ENCODE measurements around the gene EML5. TPM values are rescaled to one million over a fixed set of nuclear protein-coding genes. Genes with fewer than 3 reads are reported as not detected.
A peak's percentile ranks its signal among the peaks of the same experiment; 100 is the strongest.

The EML5 gene
- total RNA-seq, 1 experiment from 2014 or later: 0.37 TPM

DNA sequence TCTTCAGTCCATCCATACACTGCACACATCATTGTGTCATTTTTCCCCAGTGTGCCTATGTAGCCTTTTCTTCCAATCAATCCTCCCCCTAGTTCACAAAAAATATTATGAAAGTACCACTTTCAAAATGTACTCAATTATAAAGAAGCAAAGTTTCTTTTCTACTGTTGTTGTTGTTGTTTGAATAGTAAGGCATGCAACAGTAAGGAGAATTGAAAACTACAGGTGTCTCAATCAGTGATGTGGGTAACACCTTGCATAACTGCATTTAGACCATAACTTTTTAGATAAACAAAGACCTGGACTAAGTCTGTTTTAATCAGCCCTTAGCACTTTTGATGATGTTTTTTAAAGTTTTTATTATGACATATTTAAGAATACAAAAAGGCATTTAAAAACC lies 104.4 kb downstream of the EML5 start:
- DNase-seq: no peak
- Histone ChIP-seq H3K9me2 (replicated peaks; ENCODE audit: insufficient read depth, low read length) (no peaks in the 10 kb centered on the region), H3K27me3 (ENCODE audit: low read length) (no peaks in the 10 kb centered on the region), H3K9ac (ENCODE audit: low read length) (no peak overlapping the region), H2AFZ (ENCODE audit: low read length) (no peak overlapping the region), H3K4me3 (ENCODE audit: low read length) (no peak overlapping the region), H3K36me3 (ENCODE audit: insufficient read depth, low read length) (no peaks in the 10 kb centered on the region), H4K20me1 (ENCODE audit: insufficient read depth, low read depth, low read length) (no peaks in the 10 kb centered on the region), H3K4me2 (ENCODE audit: low read depth, low read length, poor library complexity, severe bottlenecking) (no peak overlapping the region), H3K9me3 (ENCODE audit: low read length) (no peaks in the 10 kb centered on the region), H3K4me1 (ENCODE audit: low read length) (no peaks in the 10 kb centered on the region), H3K79me2 (ENCODE audit: low read length) (no peaks in the 10 kb centered on the region), H3K27ac (ENCODE audit: low read length) (no peak overlapping the region)

DNA sequence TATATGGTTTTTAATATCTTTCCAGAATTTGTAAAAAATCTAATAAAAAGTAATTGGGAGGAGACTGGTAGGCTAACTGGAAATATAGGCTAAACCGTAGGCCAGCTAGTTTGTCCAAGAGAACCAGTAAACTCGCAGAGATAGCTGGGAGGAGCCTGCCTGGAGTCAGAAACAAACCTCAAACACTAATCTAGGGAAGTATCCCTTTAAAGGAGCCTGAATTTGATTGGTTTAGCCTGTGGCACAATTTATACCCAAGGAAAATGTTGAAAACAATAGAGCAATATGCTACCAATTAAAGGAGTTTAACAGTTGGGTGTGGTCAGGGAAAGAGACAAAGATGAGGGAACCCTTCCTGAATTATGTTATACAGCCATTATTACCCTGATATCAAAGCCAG lies 109.6 kb downstream of the EML5 start:
- no peaks in the 10 kb centered on the region for H3K79me2 ChIP-seq (ENCODE audit: low read length)
- no peaks in the 10 kb centered on the region for H3K27me3 ChIP-seq (ENCODE audit: low read length)
- no peak overlapping the region for H2AFZ ChIP-seq (ENCODE audit: low read length)
- no peak overlapping the region for H3K27ac ChIP-seq (ENCODE audit: low read length)
- no peak for DNase-seq
- H3K9me2 ChIP-seq (replicated peaks; ENCODE audit: insufficient read depth, low read length): no peaks in the 10 kb centered on the region
- no peaks in the 10 kb centered on the region for H3K4me1 ChIP-seq (ENCODE audit: low read length)
- no peaks in the 10 kb centered on the region for H3K9me3 ChIP-seq (ENCODE audit: low read length)
- H3K36me3 ChIP-seq (ENCODE audit: insufficient read depth, low read length): no peaks in the 10 kb centered on the region
- no peaks in the 10 kb centered on the region for H4K20me1 ChIP-seq (ENCODE audit: insufficient read depth, low read depth, low read length)
- no peak overlapping the region for H3K4me2 ChIP-seq (ENCODE audit: low read depth, low read length, poor library complexity, severe bottlenecking)
- H3K9ac ChIP-seq (ENCODE audit: low read length): no peak overlapping the region
- H3K4me3 ChIP-seq (ENCODE audit: low read length): no peak overlapping the region

DNA sequence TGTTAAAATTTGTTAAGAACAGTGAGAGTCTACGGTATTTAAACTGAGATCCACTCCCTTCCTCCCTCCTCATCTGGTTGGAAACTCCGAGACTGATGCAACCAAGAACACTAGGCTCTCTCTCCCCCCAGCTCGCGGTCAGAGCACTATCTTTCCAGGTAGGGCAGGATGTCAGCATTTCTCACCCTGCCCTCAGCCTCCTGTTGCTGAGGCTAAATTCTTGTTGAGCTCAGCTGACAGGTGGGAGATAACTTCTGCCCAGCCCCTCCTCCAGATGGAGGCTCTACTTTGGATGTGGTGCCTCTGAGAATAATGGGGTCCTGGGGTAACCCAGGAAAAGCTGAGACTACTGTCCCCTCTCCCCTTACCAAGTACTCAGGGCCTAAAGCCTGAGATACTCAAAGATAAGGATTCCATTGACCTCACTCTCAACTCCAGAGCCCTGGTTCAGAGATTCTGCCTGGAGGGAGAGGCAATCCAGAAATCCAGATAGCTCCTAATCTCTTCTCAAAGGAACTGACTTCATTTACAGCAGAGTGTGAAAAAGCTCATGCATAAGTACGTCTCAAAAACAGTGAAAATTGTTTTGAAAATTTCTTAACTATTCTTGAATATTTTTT lies 110.1 kb downstream of the EML5 start:
- Histone ChIP-seq H2AFZ (ENCODE audit: low read length) (no peak overlapping the region), H3K9ac (ENCODE audit: low read length) (no peak overlapping the region), H3K4me1 (ENCODE audit: low read length) (no peaks in the 10 kb centered on the region), H3K27ac (ENCODE audit: low read length) (no peak overlapping the region), H3K27me3 (ENCODE audit: low read length) (no peaks in the 10 kb centered on the region), H4K20me1 (ENCODE audit: insufficient read depth, low read depth, low read length) (no peaks in the 10 kb centered on the region), H3K36me3 (ENCODE audit: insufficient read depth, low read length) (no peaks in the 10 kb centered on the region), H3K79me2 (ENCODE audit: low read length) (no peaks in the 10 kb centered on the region), H3K4me3 (ENCODE audit: low read length) (no peak overlapping the region), H3K9me3 (ENCODE audit: low read length) (no peaks in the 10 kb centered on the region), H3K9me2 (replicated peaks; ENCODE audit: insufficient read depth, low read length) (no peaks in the 10 kb centered on the region), H3K4me2 (ENCODE audit: low read depth, low read length, poor library complexity, severe bottlenecking) (no peak overlapping the region)
- DNase-seq: no peak

DNA sequence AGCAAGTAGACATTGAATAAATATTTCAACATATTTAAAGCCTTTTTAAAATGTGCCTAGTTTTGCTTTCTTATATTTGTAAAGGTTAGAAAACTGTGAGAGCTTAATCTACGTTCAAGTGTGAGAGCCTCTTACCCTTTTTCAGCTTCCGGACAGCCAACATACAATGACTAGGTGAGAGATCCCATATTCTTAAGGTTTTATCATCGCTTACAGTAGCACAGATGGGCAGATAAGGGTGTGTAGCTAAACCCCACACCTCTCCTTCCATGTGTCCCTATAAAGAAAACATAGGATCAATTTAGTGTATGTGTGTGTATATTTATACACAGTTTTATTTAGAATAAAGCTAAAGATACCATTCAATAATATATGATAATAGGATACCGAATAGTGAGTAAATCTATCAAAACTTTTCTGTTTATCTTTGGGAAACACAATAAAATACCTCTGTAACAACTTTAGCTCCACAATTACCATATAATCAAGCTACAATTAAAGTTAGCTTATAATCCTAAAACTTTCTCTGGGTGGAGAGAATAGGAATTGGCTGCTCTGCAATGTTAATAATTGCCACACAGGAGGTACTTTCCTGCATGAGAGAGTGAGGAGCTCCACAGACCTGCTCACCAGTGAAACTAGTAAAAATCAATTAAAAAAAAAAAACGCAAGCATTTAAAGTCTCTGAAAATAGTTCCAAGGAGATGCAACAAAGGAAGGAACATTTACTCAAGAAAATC lies 110.8 kb downstream of the EML5 start:
- Histone ChIP-seq H3K27me3 (ENCODE audit: low read length) (no peaks in the 10 kb centered on the region), H3K4me3 (ENCODE audit: low read length) (no peak overlapping the region), H3K4me2 (ENCODE audit: low read depth, low read length, poor library complexity, severe bottlenecking) (no peak overlapping the region), H3K9me3 (ENCODE audit: low read length) (no peaks in the 10 kb centered on the region), H3K79me2 (ENCODE audit: low read length) (no peaks in the 10 kb centered on the region), H3K9me2 (replicated peaks; ENCODE audit: insufficient read depth, low read length) (no peaks in the 10 kb centered on the region), H2AFZ (ENCODE audit: low read length) (no peak overlapping the region), H3K4me1 (ENCODE audit: low read length) (no peaks in the 10 kb centered on the region), H3K9ac (ENCODE audit: low read length) (no peak overlapping the region), H4K20me1 (ENCODE audit: insufficient read depth, low read depth, low read length) (no peaks in the 10 kb centered on the region), H3K36me3 (ENCODE audit: insufficient read depth, low read length) (no peaks in the 10 kb centered on the region), H3K27ac (ENCODE audit: low read length) (no peak overlapping the region)
- DNase-seq: no peak

DNA sequence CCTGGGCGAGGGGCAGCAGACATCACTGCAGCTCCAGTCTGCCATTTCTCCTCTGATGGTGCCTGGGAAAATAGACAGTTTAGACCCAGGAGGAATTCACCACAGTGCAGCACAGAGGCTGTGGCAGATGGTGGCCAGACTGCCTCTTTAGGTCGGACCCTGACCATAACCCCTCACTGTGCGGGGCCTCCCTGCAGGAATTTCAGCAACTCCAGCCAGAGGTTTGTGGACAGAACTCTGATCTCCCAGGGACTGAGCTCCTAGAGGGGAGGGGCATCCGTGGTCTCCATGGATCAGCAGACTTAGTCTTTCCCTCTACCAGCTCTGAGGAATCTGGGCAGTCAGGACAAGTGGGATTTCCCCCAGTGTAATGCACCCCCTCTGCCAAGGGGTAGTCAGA lies 123.4 kb downstream of the EML5 start:
- H3K9ac ChIP-seq (ENCODE audit: low read length): no peak overlapping the region
- DNase-seq: no peak
- no peaks in the 10 kb centered on the region for H3K9me2 ChIP-seq (replicated peaks; ENCODE audit: insufficient read depth, low read length)
- H3K79me2 ChIP-seq (ENCODE audit: low read length): no peaks in the 10 kb centered on the region
- no peak overlapping the region for H3K4me2 ChIP-seq (ENCODE audit: low read depth, low read length, poor library complexity, severe bottlenecking)
- no peaks in the 10 kb centered on the region for H3K36me3 ChIP-seq (ENCODE audit: insufficient read depth, low read length)
- H3K27me3 ChIP-seq (ENCODE audit: low read length): no peaks in the 10 kb centered on the region
- no peak overlapping the region for H2AFZ ChIP-seq (ENCODE audit: low read length)
- H3K4me1 ChIP-seq (ENCODE audit: low read length): peaks cover 12% of the 10 kb centered on the region
- H4K20me1 ChIP-seq (ENCODE audit: insufficient read depth, low read depth, low read length): peaks cover 2% of the 10 kb centered on the region; the same call in 1 of the 2 replicates
- no peak overlapping the region for H3K4me3 ChIP-seq (ENCODE audit: low read length)
- no peak overlapping the region for H3K27ac ChIP-seq (ENCODE audit: low read length)
- H3K9me3 ChIP-seq (ENCODE audit: low read length): no peaks in the 10 kb centered on the region

DNA sequence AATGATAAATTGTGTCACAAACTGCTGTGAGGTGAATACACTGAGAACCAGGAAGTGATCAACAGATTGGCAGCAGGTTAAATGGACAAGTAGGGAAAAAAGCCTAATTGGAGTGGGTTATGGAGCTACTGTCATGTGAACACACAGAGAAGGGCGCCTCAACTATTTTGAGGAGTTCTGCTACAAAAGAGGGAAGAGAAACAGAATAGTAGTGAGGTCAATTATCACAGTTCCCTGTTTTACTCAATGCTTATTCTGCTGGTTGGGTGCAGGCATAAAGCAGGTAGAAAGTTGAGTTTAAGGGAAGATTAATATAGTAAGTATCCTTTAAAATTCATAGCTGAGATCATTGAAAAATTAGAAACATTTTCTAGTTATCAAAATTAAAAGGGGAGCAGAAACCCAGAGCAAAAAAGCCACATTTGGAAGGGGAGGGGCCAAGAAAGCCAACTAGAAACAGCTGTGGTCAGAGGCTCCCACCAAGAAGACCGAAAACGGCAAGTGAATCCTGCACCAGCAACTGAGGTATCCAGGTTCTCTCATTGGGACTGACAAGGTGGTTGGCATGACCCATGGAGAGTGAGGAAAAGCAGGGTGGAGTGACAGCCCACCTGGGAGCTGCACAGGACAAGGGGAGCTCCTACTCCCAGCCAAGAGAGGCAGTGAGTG lies 124.2 kb downstream of the EML5 start:
- Histone ChIP-seq H4K20me1 (ENCODE audit: insufficient read depth, low read depth, low read length) (peaks cover 2% of the 10 kb centered on the region; the same call in 1 of the 2 replicates), H3K27me3 (ENCODE audit: low read length) (no peaks in the 10 kb centered on the region), H3K4me1 (ENCODE audit: low read length) (peaks cover 12% of the 10 kb centered on the region), H3K79me2 (ENCODE audit: low read length) (no peaks in the 10 kb centered on the region), H2AFZ (ENCODE audit: low read length) (0 out of 2 replicates have a peak overlapping the region, but pooled peaks have one; percentile 4), H3K9me3 (ENCODE audit: low read length) (no peaks in the 10 kb centered on the region), H3K4me3 (ENCODE audit: low read length) (no peak overlapping the region), H3K9ac (ENCODE audit: low read length) (no peak overlapping the region), H3K9me2 (replicated peaks; ENCODE audit: insufficient read depth, low read length) (no peaks in the 10 kb centered on the region), H3K36me3 (ENCODE audit: insufficient read depth, low read length) (no peaks in the 10 kb centered on the region), H3K4me2 (ENCODE audit: low read depth, low read length, poor library complexity, severe bottlenecking) (peak overlapping the region; percentile 24), H3K27ac (ENCODE audit: low read length) (no peak overlapping the region)
- DNase-seq: peak; percentile 54

DNA sequence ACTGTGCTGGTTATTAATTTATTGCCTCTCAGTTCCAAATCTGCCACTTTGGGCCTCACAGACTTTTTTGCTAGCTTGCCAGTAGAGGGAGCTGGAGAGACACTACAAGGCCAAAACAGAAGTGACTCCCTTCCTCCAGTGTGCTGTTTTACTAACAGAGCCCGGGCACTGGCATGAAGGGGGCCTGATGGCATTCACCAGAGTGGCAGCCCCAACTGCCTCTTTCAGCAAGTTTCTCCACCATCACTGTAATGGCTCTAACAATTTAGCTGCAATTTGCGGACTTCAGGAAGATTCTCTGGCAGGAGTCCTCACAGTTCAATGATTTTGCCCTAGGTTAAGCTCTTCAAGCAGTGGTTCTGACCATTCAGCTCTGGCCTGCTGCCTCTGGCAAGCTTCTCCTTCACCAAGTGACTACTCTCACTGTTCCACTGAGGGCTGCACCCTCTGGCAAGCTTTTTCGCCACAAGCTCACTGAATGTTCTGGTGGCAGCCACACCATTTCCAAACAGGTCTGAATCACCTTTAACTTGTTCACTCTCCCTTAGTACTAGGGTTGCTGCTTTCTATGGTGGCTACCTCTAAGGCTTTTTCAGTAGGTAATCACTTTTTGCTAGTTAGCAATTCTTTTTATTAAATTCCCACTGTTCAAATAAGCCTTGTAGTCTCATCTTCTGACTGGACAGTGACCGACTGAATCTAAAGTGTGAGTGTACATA lies 125.0 kb downstream of the EML5 start:
- Histone ChIP-seq H2AFZ (ENCODE audit: low read length) (peak overlapping the region; percentile 4; the same call in 1 of the 2 replicates), H3K27ac (ENCODE audit: low read length) (no peak overlapping the region)

DNA sequence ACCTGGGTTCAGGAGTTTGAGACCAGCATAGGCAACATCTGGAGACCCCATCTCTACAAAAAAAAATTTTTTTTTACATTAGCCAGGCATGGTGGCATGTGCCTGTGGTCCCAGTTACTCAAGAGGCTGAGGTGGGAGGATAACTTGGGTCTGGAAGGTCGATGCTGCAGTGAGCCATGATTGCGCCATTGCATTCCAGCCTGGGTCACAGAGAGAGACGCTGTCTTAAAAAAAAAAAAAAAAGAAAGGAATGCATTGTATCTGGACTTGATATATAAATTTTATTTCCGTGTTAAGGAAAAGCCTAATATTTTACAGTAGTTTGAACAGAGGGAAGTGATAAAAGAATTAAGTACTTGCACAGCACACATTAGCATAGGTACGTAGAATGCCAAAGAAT lies 132.7 kb downstream of the EML5 start:
- Histone ChIP-seq H3K9me3 (ENCODE audit: low read length) (no peaks in the 10 kb centered on the region), H3K36me3 (ENCODE audit: insufficient read depth, low read length) (no peaks in the 10 kb centered on the region), H3K27me3 (ENCODE audit: low read length) (no peaks in the 10 kb centered on the region), H3K9ac (ENCODE audit: low read length) (no peak overlapping the region), H3K4me1 (ENCODE audit: low read length) (no peaks in the 10 kb centered on the region), H3K4me3 (ENCODE audit: low read length) (no peak overlapping the region), H3K9me2 (replicated peaks; ENCODE audit: insufficient read depth, low read length) (no peaks in the 10 kb centered on the region), H4K20me1 (ENCODE audit: insufficient read depth, low read depth, low read length) (no peaks in the 10 kb centered on the region), H3K4me2 (ENCODE audit: low read depth, low read length, poor library complexity, severe bottlenecking) (no peak overlapping the region), H3K79me2 (ENCODE audit: low read length) (no peaks in the 10 kb centered on the region), H2AFZ (ENCODE audit: low read length) (no peak overlapping the region), H3K27ac (ENCODE audit: low read length) (no peak overlapping the region)
- DNase-seq: no peak

More for the DNA sequence above, 125.0 kb downstream of the EML5 start:
- H3K4me2 ChIP-seq (ENCODE audit: low read depth, low read length, poor library complexity, severe bottlenecking): peak overlapping the region; percentile 24
- H4K20me1 ChIP-seq (ENCODE audit: insufficient read depth, low read depth, low read length): peaks cover 2% of the 10 kb centered on the region; the same call in 1 of the 2 replicates
- H3K9me2 ChIP-seq (replicated peaks; ENCODE audit: insufficient read depth, low read length): no peaks in the 10 kb centered on the region
- H3K79me2 ChIP-seq (ENCODE audit: low read length): no peaks in the 10 kb centered on the region
- no peak overlapping the region for H3K9ac ChIP-seq (ENCODE audit: low read length)
- H3K9me3 ChIP-seq (ENCODE audit: low read length): no peaks in the 10 kb centered on the region
- H3K4me3 ChIP-seq (ENCODE audit: low read length): no peak overlapping the region
- H3K27me3 ChIP-seq (ENCODE audit: low read length): no peaks in the 10 kb centered on the region
- DNase-seq: peak; percentile 92
- peaks cover 12% of the 10 kb centered on the region for H3K4me1 ChIP-seq (ENCODE audit: low read length)
- H3K36me3 ChIP-seq (ENCODE audit: insufficient read depth, low read length): no peaks in the 10 kb centered on the region
